ENCODE measurements around the gene ZNF574. TPM values are rescaled to one million over a fixed set of nuclear protein-coding genes. Genes with fewer than 3 reads are reported as not detected.

The ZNF574 gene
- total and polyA plus RNA-seq, 2 of the 8 experiments (the other 6 are each of a cell fraction or from before 2014, with no cell fraction given) = 27.0 to 38.8 TPM

- ChIA-PET CTCF (ENCODE audit: partially characterized antibody) (interaction anchor here (1.1 to 1.9 kb wide), 3 partner anchors 18 to 61 kb away, joined by 3 to 5 read pairs (median 4); no protein-coding TSS in a partner anchor), POLR2A (ENCODE audit: partially characterized antibody) (interaction anchor here (0.9 to 1.6 kb wide), 3 partner anchors 12 to 20 kb away, joined by 3 to 4 read pairs (median 4); partner anchors contain the start of gene ZNF574)
- no peak overlapping the region for H2BK20ac ChIP-seq (ENCODE audit: low read length)
- H3K79me1 ChIP-seq (ENCODE audit: low read depth, low read length) = no peaks in the 10 kb centered on the region
- no peak overlapping the region for H4K5ac ChIP-seq (ENCODE audit: insufficient read length, low read depth, low read length)
- H3K9me3 ChIP-seq (ENCODE audit: insufficient read depth in 2 of 2, low read depth in 1 of 2, low read length in 1 of 2) = no peaks in the 10 kb centered on the region
- H4K20me1 ChIP-seq (replicated peaks in 1 of 2; ENCODE audit: control insufficient read depth in 1 of 2, insufficient read depth in 2 of 2, low read length in 2 of 2) = no peaks in the 10 kb centered on the region
- H3K18ac ChIP-seq (ENCODE audit: extremely low read depth, low read length) = no peak overlapping the region
- no peak overlapping the region for H3K14ac ChIP-seq (ENCODE audit: insufficient read length)
- H4K8ac ChIP-seq (ENCODE audit: extremely low read depth, insufficient read depth, low read length) = no peak overlapping the region
- H3K79me2 ChIP-seq (ENCODE audit: control insufficient read depth in 1 of 2, insufficient read depth in 2 of 2, low read length in 2 of 2) = no peaks in the 10 kb centered on the region
- no peak overlapping the region for H3K4me2 ChIP-seq (ENCODE audit: insufficient read depth in 1 of 2, low read depth in 2 of 2, low read length in 2 of 2)
- no peak overlapping the region for H2BK12ac ChIP-seq (ENCODE audit: low read depth, low read length)
- DNase-seq (ENCODE audit: low read depth in 1 of 2, low spot score in 2 of 2) = no peak
- peaks cover 0 to 5% (median 2%) of the 10 kb centered on the region in 4 experiments; a peak in 2 of 7 replicates for H3K27me3 ChIP-seq (replicated peaks in 1 of 4; ENCODE audit: control insufficient read depth in 3 of 4, extremely low read depth in 1 of 4, insufficient read depth in 3 of 4, low read length in 3 of 4)
- no peaks in the 10 kb centered on the region for H3K36me3 ChIP-seq (ENCODE audit: control insufficient read depth in 2 of 4, insufficient read depth in 4 of 4, low read length in 3 of 4)
- H3K4me1 ChIP-seq (replicated peaks in 1 of 4; ENCODE audit: control insufficient read depth in 3 of 4, insufficient read depth in 4 of 4, low read length in 3 of 4) = peaks cover 0 to 15% (median 4%) of the 10 kb centered on the region in 4 experiments; a peak in 5 of 7 replicates
- H3K23ac ChIP-seq (ENCODE audit: insufficient read length) = no peak overlapping the region
- FAIRE-seq = no peak
- no peak overlapping the region for H3K27ac ChIP-seq (ENCODE audit: low read depth, low read length)
- no peak overlapping the region for H2BK120ac ChIP-seq (replicated peaks; ENCODE audit: low read depth, low read length)
- H2BK5ac ChIP-seq (ENCODE audit: low read depth, low read length) = no peak overlapping the region
- H3K9ac ChIP-seq (replicated peaks in 1 of 4; ENCODE audit: extremely low read depth in 1 of 4, low read depth in 3 of 4, low read length in 3 of 4) = no peak overlapping the region; a peak in 1 of 7 replicates
- H2BK15ac ChIP-seq (ENCODE audit: low read length) = no peak overlapping the region
- H3K56ac ChIP-seq (replicated peaks; ENCODE audit: insufficient read length, low read depth, low read length) = no peak overlapping the region
- H2AFZ ChIP-seq (ENCODE audit: low read length) = no peak overlapping the region
- H3K4me3 ChIP-seq (ENCODE audit: extremely low read depth in 1 of 4, insufficient read depth in 2 of 4, low read depth in 3 of 4, low read length in 4 of 4) = no peak overlapping the region
- H3K23me2 ChIP-seq (ENCODE audit: low read depth, low read length) = no peaks in the 10 kb centered on the region
- no peak overlapping the region for H2AK5ac ChIP-seq (ENCODE audit: low read depth, low read length)
- H3K4ac ChIP-seq (replicated peaks; ENCODE audit: insufficient read length, low read depth, low read length) = no peak overlapping the region
- H4K91ac ChIP-seq (replicated peaks; ENCODE audit: insufficient read length, low read length) = no peak overlapping the region
- WGBS, 2 experiments (ENCODE audit: extremely low coverage in 1 of 2, insufficient coverage in 1 of 2, insufficient read length in 1 of 2, insufficient replicate concordance in 2 of 2, low coverage in 1 of 2, low lambda C conversion rate in 2 of 2, missing lambda C conversion rate in 1 of 2) = 92% methylated on average over 9 of the region's 9 CpGs; no CpG with 5 or more reads in 1 of the 2 experiments
- TF ChIP-seq CBX8 (IDR thresholded peaks at IDR 0.05; ENCODE audit: borderline replicate concordance, low read depth, low read length) = no peak
These were observed 14.7 kb downstream of the ZNF574 start for GRCh38 chr19:42090672-42091071.
